OCI-LY7 (cell line): ENCODE data around the gene TMEM151A. TPM values are rescaled to one million over a fixed set of nuclear protein-coding genes. Genes with fewer than 3 reads are reported as not detected.

ENCODE experiments used
- BruUV-seq: library from RNA; stranded (reverse); fragments of 400-500 nt; replicated peaks from 2 replicates; lab custom pipeline; 2021; lab: Mats Ljungman, UMichigan
- CTCF ChIA-PET: fragments of 300-600 bp; sonication (Branson Sonifier 250); formaldehyde crosslinking; loops from one replicate; lab custom pipeline; 2022; ENCODE audit warnings: antibody characterized with exemption; ENCODE audit not compliant: unreplicated experiment; lab: Charles Lee
- POLR2A ChIA-PET: fragments of 300-600 bp; sonication (Branson Sonifier 250); formaldehyde crosslinking; loops from one replicate; lab custom pipeline; 2022; ENCODE audit warnings: antibody characterized with exemption; lab: Charles Lee
- DNase-seq: peaks from one replicate; pipeline ENCODE4 v3.0.0-alpha.2; 2015; ENCODE audit warnings: low spot score
- H2AFZ ChIP-seq: fragments of 200-600 bp; sonication (generic), shearing (Covaris generic); 2 replicates; pipeline ENCODE4 v1.6.1; 2014; ENCODE audit warnings: mild to moderate bottlenecking, antibody characterized with exemption, low read length, moderate library complexity
- H3K27ac ChIP-seq: fragments of 200-600 bp; sonication (generic); 2 replicates; pipeline ENCODE4 v1.5.1; 2014; ENCODE audit warnings: mixed run types, low read depth, mild to moderate bottlenecking, moderate library complexity, low read length, inconsistent platforms; ENCODE audit not compliant: poor library complexity, severe bottlenecking
- H3K36me3 ChIP-seq: fragments of 200-600 bp; sonication (generic); 2 replicates; pipeline ENCODE4 v1.6.1; 2014; ENCODE audit warnings: mild to moderate bottlenecking, antibody characterized with exemption, low read length, moderate library complexity, mixed read lengths; ENCODE audit not compliant: insufficient read depth
- H3K4me1 ChIP-seq: fragments of 200-600 bp; sonication (generic); 2 replicates; pipeline ENCODE4 v1.5.1; 2014; ENCODE audit warnings: mild to moderate bottlenecking, low read length; ENCODE audit not compliant: insufficient read depth, poor library complexity, severe bottlenecking
- H3K4me2 ChIP-seq: fragments of 200-600 bp; sonication (generic); 2 replicates; pipeline ENCODE4 v1.6.1; 2014; ENCODE audit warnings: mild to moderate bottlenecking, low read length
- H3K4me3 ChIP-seq: fragments of 200-600 bp; sonication (generic); 2 replicates; pipeline ENCODE4 v1.5.1; 2014; ENCODE audit warnings: mild to moderate bottlenecking, low read depth, low read length; ENCODE audit not compliant: poor library complexity, severe bottlenecking
- H3K79me2 ChIP-seq: fragments of 200-600 bp; sonication (generic); 2 replicates; pipeline ENCODE4 v1.6.1; 2016; ENCODE audit warnings: low read depth, mild to moderate bottlenecking, low read length, moderate library complexity, mixed read lengths; ENCODE audit not compliant: insufficient read depth
- H3K9me2 ChIP-seq: fragments of 200-600 bp; sonication (generic); 2 replicates; pipeline ENCODE4 v1.6.1; 2016; ENCODE audit warnings: mild to moderate bottlenecking, low read length, mixed read lengths; ENCODE audit not compliant: insufficient read depth
- H3K9me3 ChIP-seq: fragments of 200-600 bp; sonication (generic); 2 replicates; pipeline ENCODE4 v1.6.1; 2014; ENCODE audit warnings: mild to moderate bottlenecking, mixed run types, low read length, mixed read lengths
- H4K20me1 ChIP-seq: fragments of 200-600 bp; sonication (generic); 2 replicates; pipeline ENCODE4 v1.6.1; 2014; ENCODE audit warnings: mild to moderate bottlenecking, antibody characterized with exemption, low read length, moderate library complexity, mixed read lengths; ENCODE audit not compliant: insufficient read depth
- EZH2phosphoT487 ChIP-seq: fragments of 200-600 bp; sonication (generic); IDR thresholded peaks from 2 replicates; pipeline ENCODE4 v1.6.1; 2018; ENCODE audit warnings: low read depth, borderline replicate concordance, mild to moderate bottlenecking, mixed run types, antibody characterized with exemption, low read length, moderate library complexity, mixed read lengths
- intact Hi-C: fragments of 100-400 bp; cut with micrococcal nuclease; formaldehyde crosslinking; loops from one replicate; pipeline ENCODE4 v1.10.0; 2022; ENCODE audit not compliant: unreplicated experiment
- total RNA-seq, 2 experiments: library from RNA; depleted of rRNA in 1 of 2; stranded (reverse); fragments of >200 nt in 1 of 2; shearing (Covaris generic) in 1 of 2; gene quantifications; 2 replicates each; pipeline ENCODE4 v1.2.3, GENCODE V29; 2014 to 2022
- TF ChIP-seq, protein P1 (sequence below): fragments of 200-600 bp; sonication (generic); conservative IDR thresholded peaks from 2 replicates; pipeline ENCODE4 v1.5.1; 2014; ENCODE audit warnings: mild to moderate bottlenecking, antibody characterized with exemption, low read length, moderate library complexity, mixed read lengths

Gene TMEM151A
- total RNA-seq, 2 experiments from 2014 or later = not detected

DNA sequence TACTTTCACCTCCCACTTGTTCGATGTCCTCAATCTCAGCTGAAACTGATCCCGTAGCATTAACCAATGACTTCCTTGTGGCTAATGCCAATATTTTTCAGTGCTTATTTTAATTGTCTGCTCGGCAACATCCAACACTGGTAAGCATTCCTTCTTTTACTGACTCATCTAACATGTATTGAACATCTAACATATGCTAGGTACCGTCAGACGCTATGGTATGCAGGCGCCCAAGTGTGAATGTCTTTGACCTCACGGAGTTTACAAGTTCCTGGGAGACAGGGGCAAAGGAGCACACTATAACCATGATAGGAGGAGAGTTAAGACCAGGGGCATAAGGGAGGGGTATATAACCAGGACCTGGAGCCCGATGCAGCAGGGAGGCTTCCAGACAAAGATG, 51.5 kb downstream of the TMEM151A start:
- POLR2A ChIA-PET = no interaction called here
- intact Hi-C loops = no loop called here
- Histone ChIP-seq H3K9me2 (no peaks in the 10 kb centered on the region), H3K27ac (no peak overlapping the region), H3K9me3 (no peaks in the 10 kb centered on the region), H3K4me2 (peak overlapping the region; percentile 89), H2AFZ (no peak overlapping the region), H3K4me1 (peaks cover 33% of the 10 kb centered on the region), H3K4me3 (no peak overlapping the region), H4K20me1 (peaks cover 4% of the 10 kb centered on the region; the same call in 1 of the 2 replicates), H3K36me3 (peaks cover 34% of the 10 kb centered on the region), H3K79me2 (peaks cover 15% of the 10 kb centered on the region)
- no peak for DNase-seq
- CTCF ChIA-PET = no interaction called here
- TF ChIP-seq, protein P1, sequence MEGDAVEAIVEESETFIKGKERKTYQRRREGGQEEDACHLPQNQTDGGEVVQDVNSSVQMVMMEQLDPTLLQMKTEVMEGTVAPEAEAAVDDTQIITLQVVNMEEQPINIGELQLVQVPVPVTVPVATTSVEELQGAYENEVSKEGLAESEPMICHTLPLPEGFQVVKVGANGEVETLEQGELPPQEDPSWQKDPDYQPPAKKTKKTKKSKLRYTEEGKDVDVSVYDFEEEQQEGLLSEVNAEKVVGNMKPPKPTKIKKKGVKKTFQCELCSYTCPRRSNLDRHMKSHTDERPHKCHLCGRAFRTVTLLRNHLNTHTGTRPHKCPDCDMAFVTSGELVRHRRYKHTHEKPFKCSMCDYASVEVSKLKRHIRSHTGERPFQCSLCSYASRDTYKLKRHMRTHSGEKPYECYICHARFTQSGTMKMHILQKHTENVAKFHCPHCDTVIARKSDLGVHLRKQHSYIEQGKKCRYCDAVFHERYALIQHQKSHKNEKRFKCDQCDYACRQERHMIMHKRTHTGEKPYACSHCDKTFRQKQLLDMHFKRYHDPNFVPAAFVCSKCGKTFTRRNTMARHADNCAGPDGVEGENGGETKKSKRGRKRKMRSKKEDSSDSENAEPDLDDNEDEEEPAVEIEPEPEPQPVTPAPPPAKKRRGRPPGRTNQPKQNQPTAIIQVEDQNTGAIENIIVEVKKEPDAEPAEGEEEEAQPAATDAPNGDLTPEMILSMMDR = no peak
- no peak for TF ChIP-seq EZH2phosphoT487
- BruUV-seq = no TSS peak

DNA sequence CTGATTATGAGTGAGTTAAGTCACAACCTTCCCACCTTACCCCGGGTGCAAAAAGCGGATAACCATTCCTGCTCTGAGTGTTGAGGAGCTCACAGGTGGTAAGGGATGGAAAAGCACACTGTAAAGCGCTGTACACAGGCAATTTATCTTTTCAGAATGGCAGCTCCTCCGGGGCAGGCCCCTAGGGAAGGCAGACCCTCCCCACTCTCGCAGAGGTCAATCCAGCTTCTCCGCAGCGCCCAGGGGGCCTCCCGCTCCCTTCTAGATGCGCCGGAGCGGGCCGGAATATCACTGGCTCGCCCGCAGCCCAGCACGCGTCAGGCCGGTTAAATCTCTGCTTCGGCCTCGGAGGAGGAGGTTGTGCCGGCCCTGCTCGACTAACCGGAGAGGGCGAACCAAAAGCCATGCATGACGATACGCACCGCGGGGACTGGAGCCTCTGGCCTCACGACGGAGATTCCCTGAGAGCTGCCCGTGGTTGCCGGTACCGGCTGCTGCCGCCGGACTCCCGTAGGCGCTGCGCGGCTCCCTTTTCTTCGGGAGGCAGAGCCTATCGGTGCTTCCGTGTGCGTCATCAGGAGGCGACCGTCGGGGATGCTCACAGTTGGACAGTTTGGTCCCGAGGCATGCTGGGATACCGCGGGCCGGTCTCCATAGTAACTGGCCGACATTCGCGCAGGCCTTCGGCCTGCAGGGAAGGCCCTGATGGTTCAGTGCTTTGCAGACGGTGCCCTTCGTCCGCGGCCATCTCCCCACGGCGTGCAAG, 53.0 kb downstream of the TMEM151A start, which contains the start of gene BRMS1:
Gene BRMS1, minus strand, starts transcription at position 555 of the 766 bp plus-strand sequence. CDS start 2,870 bp downstream, outside the sequence.
- no peaks in the 10 kb centered on the region for H3K9me3 ChIP-seq
- peak within 1 kb of the TSS; percentile 89 for H3K4me2 ChIP-seq
- POLR2A ChIA-PET = interaction anchor here (0.8 to 2.2 kb wide), 4 partner anchors 20 to 34 kb away, joined by 3 to 7 read pairs (median 4); no protein-coding TSS in a partner anchor
- CTCF ChIA-PET = no interaction called here
- peak within 1 kb of the TSS; percentile 88 for H3K4me3 ChIP-seq
- peak within 1 kb of the TSS; percentile 35 for H3K27ac ChIP-seq
- peak within 1 kb of the TSS; percentile 35; the same call in 1 of the 2 replicates for H2AFZ ChIP-seq
- H3K9me2 ChIP-seq = no peaks in the 10 kb centered on the region
- intact Hi-C loops = loop anchor here (2.0 to 5.0 kb wide), 2 partner anchors 26 to 32 kb away; partner anchors contain the start of gene SLC29A2
- TF ChIP-seq, protein P1 = no peak
- no peak for TF ChIP-seq EZH2phosphoT487
- peaks cover 20% of the 10 kb centered on the region for H3K36me3 ChIP-seq
- H3K4me1 ChIP-seq = peaks cover 37% of the 10 kb centered on the region
- no TSS peak for BruUV-seq
- H3K79me2 ChIP-seq = peaks cover 15% of the 10 kb centered on the region
- peak; percentile 96 for DNase-seq
- peaks cover 4% of the 10 kb centered on the region; the same call in 1 of the 2 replicates for H4K20me1 ChIP-seq
